Sigmoid colon (tissue), 4 donors: ENCODE data around the gene BSG.

Source experiments
- EP300 ChIP-seq, 4 donors: sonication (generic); formaldehyde crosslinking; IDR thresholded peaks; one replicate each; pipeline ENCODE4 v1.6.1; 2017; ENCODE audit warnings: antibody characterized with exemption in 4 of 4
- POLR2A ChIP-seq, 2 donors: fragments of 450-650 bp; IDR thresholded peaks; one replicate each; pipeline ENCODE4 v1.6.1; 2016; ENCODE audit warnings: antibody characterized with exemption in 2 of 2, mild to moderate bottlenecking in 2 of 2, moderate library complexity in 2 of 2
- POLR2AphosphoS5 ChIP-seq, 4 donors: sonication (generic); formaldehyde crosslinking; IDR thresholded peaks; one replicate each; pipeline ENCODE4 v1.6.1; 2017; ENCODE audit warnings: antibody characterized with exemption in 4 of 4
- TF ChIP-seq, protein P1 (sequence below), 4 experiments: fragments of 450-650 bp in 3 of 4; fragments of 200-600 bp in 1 of 4; IDR thresholded peaks; one replicate each; pipeline ENCODE4 v1.5.1; 2016 to 2019; ENCODE audit warnings: antibody characterized with exemption in 4 of 4, mild to moderate bottlenecking in 3 of 4, moderate library complexity in 2 of 4

DNA sequence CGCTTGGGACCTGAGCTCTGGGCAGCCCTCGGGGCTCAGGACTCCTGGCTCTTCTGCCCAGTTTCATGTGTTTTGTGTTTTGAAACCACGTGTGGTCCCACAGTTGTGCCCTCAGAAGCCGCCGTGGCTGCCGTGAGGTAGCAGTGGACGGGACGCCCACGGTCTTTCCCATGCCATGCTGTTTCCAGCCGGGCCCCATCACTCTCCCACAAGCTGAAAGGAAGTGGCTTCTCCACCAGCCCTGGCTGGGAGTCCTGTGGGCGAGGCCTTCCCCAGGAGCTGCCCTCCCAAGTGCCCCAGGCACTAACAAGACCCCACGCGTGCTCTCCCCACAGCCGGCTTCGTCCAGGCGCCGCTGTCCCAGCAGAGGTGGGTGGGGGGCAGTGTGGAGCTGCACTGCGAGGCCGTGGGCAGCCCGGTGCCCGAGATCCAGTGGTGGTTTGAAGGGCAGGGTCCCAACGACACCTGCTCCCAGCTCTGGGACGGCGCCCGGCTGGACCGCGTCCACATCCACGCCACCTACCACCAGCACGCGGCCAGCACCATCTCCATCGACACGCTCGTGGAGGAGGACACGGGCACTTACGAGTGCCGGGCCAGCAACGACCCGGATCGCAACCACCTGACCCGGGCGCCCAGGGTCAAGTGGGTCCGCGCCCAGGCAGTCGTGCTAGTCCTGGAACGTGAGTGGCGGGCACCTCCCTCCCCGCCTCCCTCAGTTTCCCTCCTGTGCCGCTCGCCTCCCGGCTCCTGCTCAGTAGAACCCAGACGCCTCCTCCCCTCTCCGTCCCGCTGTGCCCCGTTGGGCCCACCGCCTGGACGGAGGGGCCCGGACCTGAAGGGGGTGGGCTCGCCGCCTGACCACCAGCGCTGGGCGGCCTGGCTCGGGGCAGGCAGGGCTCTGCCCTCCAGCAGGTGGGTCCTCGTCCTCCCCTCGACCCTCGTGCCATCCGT, 5.3 kb downstream of the BSG start:
- TF ChIP-seq, protein P1, sequence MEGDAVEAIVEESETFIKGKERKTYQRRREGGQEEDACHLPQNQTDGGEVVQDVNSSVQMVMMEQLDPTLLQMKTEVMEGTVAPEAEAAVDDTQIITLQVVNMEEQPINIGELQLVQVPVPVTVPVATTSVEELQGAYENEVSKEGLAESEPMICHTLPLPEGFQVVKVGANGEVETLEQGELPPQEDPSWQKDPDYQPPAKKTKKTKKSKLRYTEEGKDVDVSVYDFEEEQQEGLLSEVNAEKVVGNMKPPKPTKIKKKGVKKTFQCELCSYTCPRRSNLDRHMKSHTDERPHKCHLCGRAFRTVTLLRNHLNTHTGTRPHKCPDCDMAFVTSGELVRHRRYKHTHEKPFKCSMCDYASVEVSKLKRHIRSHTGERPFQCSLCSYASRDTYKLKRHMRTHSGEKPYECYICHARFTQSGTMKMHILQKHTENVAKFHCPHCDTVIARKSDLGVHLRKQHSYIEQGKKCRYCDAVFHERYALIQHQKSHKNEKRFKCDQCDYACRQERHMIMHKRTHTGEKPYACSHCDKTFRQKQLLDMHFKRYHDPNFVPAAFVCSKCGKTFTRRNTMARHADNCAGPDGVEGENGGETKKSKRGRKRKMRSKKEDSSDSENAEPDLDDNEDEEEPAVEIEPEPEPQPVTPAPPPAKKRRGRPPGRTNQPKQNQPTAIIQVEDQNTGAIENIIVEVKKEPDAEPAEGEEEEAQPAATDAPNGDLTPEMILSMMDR (IDR thresholded peaks at IDR 0.05), result no peak
- no peak for TF ChIP-seq POLR2AphosphoS5 (IDR thresholded peaks at IDR 0.05)
- TF ChIP-seq EP300 (IDR thresholded peaks at IDR 0.05), result no peak
- TF ChIP-seq POLR2A (IDR thresholded peaks at IDR 0.05), result no peak
